Stomach (tissue), 9 donors: ENCODE measurements around the gene CASTOR1. TPM values are rescaled to one million over a fixed set of nuclear protein-coding genes. Genes with fewer than 3 reads are reported as not detected.

Experiments
- DNase-seq, 2 donors: peaks; one replicate each; pipeline versions ENCODE4 v3.0.0 to v3.0.0-alpha.2; 2013 to 2019
- H3K27ac ChIP-seq, 5 donors: fragments of 200-600 bp in 4 of 5; sonication (generic) in 4 of 5; one replicate each; pipeline ENCODE4 v1.5.1; 2013 to 2019; ENCODE audit warnings: mild to moderate bottlenecking in 1 of 5, moderate library complexity in 1 of 5
- H3K27me3 ChIP-seq, 3 donors: fragments of 200-600 bp; sonication (generic); one replicate each; pipeline ENCODE4 v1.5.1; 2017 to 2019; ENCODE audit warnings: mixed run types in 1 of 3
- H3K36me3 ChIP-seq, 4 donors: fragments of 200-600 bp; sonication (generic); 1 replicate in 3 of 4; 2 replicates in 1 of 4; pipeline ENCODE4 v1.5.1; 2016 to 2019
- H3K4me1 ChIP-seq, 4 donors: fragments of 200-600 bp; sonication (generic); one replicate each; pipeline ENCODE4 v1.5.1; 2016 to 2019
- H3K4me3 ChIP-seq, 4 donors: fragments of 200-600 bp; sonication (generic) in 3 of 4; one replicate each; pipeline ENCODE4 v1.5.1; 2016 to 2019; ENCODE audit warnings: mild to moderate bottlenecking in 1 of 4
- H3K9me3 ChIP-seq, 4 donors: fragments of 200-600 bp; sonication (generic); one replicate each; pipeline ENCODE4 v1.5.1; 2016 to 2019
- CTCF ChIP-seq, 7 experiments: fragments of 450-650 bp in 4 of 7; fragments of 200-600 bp in 3 of 7; sonication (generic) in 3 of 7; IDR thresholded peaks; one replicate each; pipeline ENCODE4 v1.5.1; 2016 to 2019; ENCODE audit warnings: antibody characterized with exemption in 7 of 7, control low read depth in 2 of 7, mild to moderate bottlenecking in 1 of 7
- EP300 ChIP-seq: sonication (generic); formaldehyde crosslinking; IDR thresholded peaks from one replicate; pipeline ENCODE4 v1.6.1; 2017; ENCODE audit warnings: antibody characterized with exemption
- POLR2A ChIP-seq, 4 donors: fragments of 450-650 bp; IDR thresholded peaks; one replicate each; pipeline ENCODE4 v1.6.1; 2016; ENCODE audit warnings: antibody characterized with exemption in 4 of 4, control low read depth in 2 of 4, mild to moderate bottlenecking in 1 of 4, moderate library complexity in 1 of 4
- POLR2AphosphoS5 ChIP-seq, 3 donors: sonication (generic); formaldehyde crosslinking; IDR thresholded peaks; one replicate each; pipeline ENCODE4 v1.6.1; 2016; ENCODE audit warnings: antibody characterized with exemption in 3 of 3
- WGBS, 5 donors: extraction: QIAGEN DNeasy Blood & Tissue Kit in 3 of 5; methylation state at CpG; one replicate each; pipeline versions ENCODE4 v1.1.5 to v1.1.7; 2013 to 2018; 5-methylcytosine and 5-hydroxymethylcytosine counted together
- intact Hi-C: fragments of 100-400 bp; cut with DNase I; formaldehyde crosslinking; loops from one replicate; pipeline ENCODE4 v1.15.1; 2023; ENCODE audit warnings: low total_unique reads
- polyA plus RNA-seq, 3 donors: library from polyadenylated mRNA; stranded (reverse); fragments of 200-250 nt; gene quantifications; one replicate each; pipeline ENCODE4 v1.2.3, GENCODE V29; 2013
- total RNA-seq, 5 donors: library from RNA; depleted of rRNA; stranded (reverse); fragments of >200 nt; gene quantifications; one replicate each; pipeline versions ENCODE4 v1.1.0 to v1.2.3, GENCODE V29; 2014 to 2016
- donor health status: healthy with polysubstance abuse.
- donor health status: Bipolar disorder and iron deficiency.
- donor health status: healthy.

Gene CASTOR1
- total and polyA plus RNA-seq, 8 donors: 1.2 to 57.8 (median 5.3) TPM

- H3K4me3 ChIP-seq: no peak overlapping the region
- no peaks in the 10 kb centered on the region for H3K36me3 ChIP-seq
- peaks cover 0 to 34% (median 6%) of the 10 kb centered on the region in 4 donors for H3K4me1 ChIP-seq
- WGBS, 5 donors: 58 to 70% (median 64%) methylated on average over 10 of the region's 10 CpGs
- H3K9me3 ChIP-seq: no peaks in the 10 kb centered on the region
- intact Hi-C loops: loop anchor here (5.0 kb wide), 1 partner anchor 213 kb away; no protein-coding TSS in a partner anchor
- DNase-seq: no peak
- no peaks in the 10 kb centered on the region for H3K27me3 ChIP-seq
- H3K27ac ChIP-seq: no peak overlapping the region
- TF ChIP-seq POLR2AphosphoS5 (IDR thresholded peaks at IDR 0.05) (no peak), CTCF (IDR thresholded peaks at IDR 0.05) (no peak), EP300 (no peak), POLR2A (IDR thresholded peaks at IDR 0.05) (no peak)
Measured at GRCh38 chr22:30273711-30274436, 15.4 kb downstream of the CASTOR1 start.

DNA sequence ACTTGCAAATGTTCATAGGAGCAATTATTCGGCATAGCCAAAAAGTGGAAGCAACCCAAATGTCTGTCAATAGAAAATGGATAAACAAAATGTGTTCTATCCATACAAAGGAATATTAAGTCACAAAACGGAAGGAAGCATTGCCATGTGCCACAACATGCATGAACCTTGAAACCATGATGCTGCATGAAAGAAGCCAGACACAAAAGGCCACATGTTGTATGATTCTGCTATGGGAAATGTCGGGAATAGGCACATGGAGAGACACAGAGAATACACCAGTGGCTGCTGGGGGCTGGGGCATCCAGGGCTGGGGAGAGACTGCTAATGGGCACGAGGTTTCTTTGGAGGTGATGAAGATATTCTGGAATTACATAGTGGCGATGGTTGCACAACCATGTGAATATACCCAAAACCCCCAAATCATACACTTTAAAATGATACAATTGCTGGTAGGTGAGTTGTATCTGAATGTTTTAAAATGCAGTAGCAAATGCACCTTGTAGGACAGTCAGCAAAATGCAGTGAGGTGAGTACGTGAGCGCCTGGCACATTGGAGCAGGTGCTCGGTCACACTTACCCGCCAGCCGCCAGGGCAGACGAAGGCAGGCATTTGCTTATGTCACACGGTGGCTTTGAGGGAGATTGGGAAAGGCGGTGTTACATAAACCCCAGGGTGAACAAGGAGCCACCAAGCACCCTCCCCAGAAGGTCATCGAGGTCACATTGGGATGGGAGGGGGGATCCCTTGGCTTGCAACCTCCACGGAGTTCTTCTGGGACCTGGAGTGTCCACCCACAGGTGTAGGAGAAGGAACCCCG lies 16.3 kb downstream of the CASTOR1 start:
- Histone ChIP-seq H3K4me1 (peaks cover 0 to 26% (median 5%) of the 10 kb centered on the region in 4 donors), H3K27me3 (no peaks in the 10 kb centered on the region), H3K4me3 (no peak overlapping the region), H3K9me3 (no peaks in the 10 kb centered on the region), H3K36me3 (no peaks in the 10 kb centered on the region), H3K27ac (no peak overlapping the region)
- no peak for TF ChIP-seq POLR2A (IDR thresholded peaks at IDR 0.05)
- no peak for TF ChIP-seq POLR2AphosphoS5 (IDR thresholded peaks at IDR 0.05)
- TF ChIP-seq EP300: no peak
- no peak for TF ChIP-seq CTCF (IDR thresholded peaks at IDR 0.05)
- 77 to 82% (median 79%) methylated on average over 16 of the region's 16 CpGs for WGBS, 5 donors
- DNase-seq: no peak
- intact Hi-C loops: loop anchor here (5.0 kb wide), 1 partner anchor 214 kb away; no protein-coding TSS in a partner anchor

DNA sequence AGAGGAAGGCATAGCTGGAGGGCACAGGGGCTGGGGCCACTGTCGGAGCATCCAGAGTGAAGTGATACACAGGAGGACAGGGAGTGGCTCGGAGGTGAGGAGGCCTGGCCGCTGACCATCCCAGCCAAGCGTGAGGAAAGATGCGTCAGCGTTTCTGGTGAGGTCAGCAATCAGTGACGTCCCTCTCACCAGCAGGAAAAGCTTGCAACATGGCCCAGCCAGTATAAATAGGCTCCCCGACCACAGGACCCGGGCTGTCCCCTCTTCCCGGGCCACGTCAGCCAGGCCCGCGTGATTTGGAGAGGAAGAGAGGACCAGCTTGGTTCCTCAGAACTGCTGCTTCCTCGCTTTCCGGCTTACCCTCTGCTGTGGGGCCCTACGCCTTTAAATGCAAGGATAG lies 18.5 kb downstream of the CASTOR1 start:
- intact Hi-C loops: loop anchor here (5.0 kb wide), 1 partner anchor 216 kb away; no protein-coding TSS in a partner anchor
- TF ChIP-seq CTCF (IDR thresholded peaks at IDR 0.05): no peak
- TF ChIP-seq POLR2AphosphoS5 (IDR thresholded peaks at IDR 0.05): peak in 2 of 3 donors; percentile 11 to 31
- TF ChIP-seq POLR2A (IDR thresholded peaks at IDR 0.05): no peak
- 75 to 81% (median 78%) methylated on average over 15 to 16 of the region's 16 CpGs for WGBS, 5 donors
- Histone ChIP-seq H3K4me1 (peaks cover 0 to 15% (median 1%) of the 10 kb centered on the region in 4 donors), H3K36me3 (no peaks in the 10 kb centered on the region), H3K9me3 (no peaks in the 10 kb centered on the region), H3K27ac (peak overlapping the region in 3 of 5 donors; percentile 22 to 63 (median 62)), H3K4me3 (no peak overlapping the region), H3K27me3 (no peaks in the 10 kb centered on the region)
- DNase-seq: peak; percentile 59 to 65

GRCh38 chr22:30268331-30268730 lies 21.0 kb downstream of the CASTOR1 start:
- no peaks in the 10 kb centered on the region for H3K27me3 ChIP-seq
- no peak for TF ChIP-seq POLR2AphosphoS5 (IDR thresholded peaks at IDR 0.05)
- TF ChIP-seq EP300: no peak
- no peak for TF ChIP-seq POLR2A (IDR thresholded peaks at IDR 0.05)
- no peak for TF ChIP-seq CTCF (IDR thresholded peaks at IDR 0.05)
- H3K36me3 ChIP-seq: no peaks in the 10 kb centered on the region
- no peaks in the 10 kb centered on the region for H3K9me3 ChIP-seq
- H3K27ac ChIP-seq: peak overlapping the region in 3 of 5 donors; percentile 62 to 87 (median 85)
- WGBS, 5 donors: 80 to 95% (median 89%) methylated on average over 7 to 8 of the region's 8 CpGs
- peaks cover 1 to 19% (median 3%) of the 10 kb centered on the region in 4 donors for H3K4me1 ChIP-seq
- DNase-seq: no peak
- H3K4me3 ChIP-seq: no peak overlapping the region
- intact Hi-C loops: loop anchor here (5.0 kb wide), 1 partner anchor 114 kb away; no protein-coding TSS in a partner anchor
